Mammary epithelial cell (primary cell): ENCODE data around the gene NUTM1.

Experiments used
- CTCF ChIP-seq, 2 donors: IDR thresholded peaks in 1 of 2; conservative IDR thresholded peaks in 1 of 2; 2 replicates each; pipeline ENCODE4 v1.5.1; 2011 to 2012; ENCODE audit warnings: inconsistent platforms in 2 of 2, low read length in 2 of 2, mild to moderate bottlenecking in 2 of 2, control low read depth in 1 of 2, low read depth in 1 of 2; ENCODE audit not compliant: insufficient read depth in 1 of 2; ENCODE audit errors: extremely low read depth in 1 of 2
- EZH2 ChIP-seq: IDR thresholded peaks from 2 replicates; pipeline ENCODE4 v1.6.1; 2012; ENCODE audit warnings: low read length, inconsistent platforms, borderline replicate concordance

GRCh38 chr15:34324933-34325332, 18.2 kb upstream of the NUTM1 start:
- TF ChIP-seq CTCF (conservative IDR thresholded peaks at IDR 0.05 in 1 of 2, IDR thresholded peaks at IDR 0.05 in 1 of 2; ENCODE audit: extremely low read depth in 1 of 2, insufficient read depth in 1 of 2, low read depth in 1 of 2, low read length in 2 of 2): no peak
- TF ChIP-seq EZH2: no peak
